Activated T-cell treated with anti-CD3 and anti-CD28 coated beads for 48 hours (primary cell): ENCODE results near the gene RAB4A.

Experiments used
- DNase-seq: peaks from one replicate; pipeline ENCODE4 v3.0.0-alpha.2; 2020; ENCODE audit warnings: low read depth

RAB4A gene

GRCh38 chr1:229244091-229244490, 26.8 kb upstream of the RAB4A start:
- no peak for DNase-seq

GRCh38 chr1:229247871-229248270, 23.0 kb upstream of the RAB4A start:
- DNase-seq: no peak

- no peak for DNase-seq
Measured at GRCh38 chr1:229248821-229249817, 21.8 kb upstream of the RAB4A start.

DNA sequence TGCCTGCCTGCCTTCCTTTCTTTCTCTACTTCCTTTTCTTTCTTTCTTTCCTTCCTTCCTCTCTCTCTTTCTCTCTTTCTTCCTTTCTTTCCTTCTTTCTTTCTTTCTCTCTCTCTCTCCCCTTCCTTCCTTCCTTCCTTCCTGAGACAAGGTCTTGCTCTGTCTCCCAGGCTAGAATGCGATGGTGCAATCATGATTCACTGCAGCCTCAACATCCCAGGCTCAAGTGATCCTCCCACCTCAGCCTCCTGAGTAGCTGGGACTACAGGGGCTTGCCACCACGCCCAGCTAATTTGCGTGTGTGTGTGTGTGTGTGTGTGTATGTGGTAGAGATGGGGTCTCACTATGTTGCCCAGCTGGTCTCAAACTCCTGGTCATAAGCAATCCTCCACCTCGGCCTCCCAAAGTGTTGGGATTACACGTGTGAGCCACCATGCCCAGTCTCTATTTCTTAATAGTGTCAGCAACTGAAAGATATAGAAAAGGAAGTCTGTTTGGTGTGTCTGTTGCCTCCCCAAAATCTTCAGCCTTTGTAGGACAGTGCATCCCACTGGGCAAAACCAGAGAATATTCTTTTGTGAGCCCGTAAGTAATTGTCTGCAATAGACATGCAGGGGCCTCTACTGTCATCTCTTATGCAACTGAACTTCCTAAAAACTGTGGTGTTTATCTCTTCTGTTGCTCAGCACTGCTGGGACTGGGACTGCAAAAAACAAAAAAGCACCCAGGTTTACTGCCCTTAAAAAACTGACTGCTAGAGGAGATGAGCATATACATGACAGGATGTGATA, 20.9 kb upstream of the RAB4A start:
- DNase-seq: no peak

DNA sequence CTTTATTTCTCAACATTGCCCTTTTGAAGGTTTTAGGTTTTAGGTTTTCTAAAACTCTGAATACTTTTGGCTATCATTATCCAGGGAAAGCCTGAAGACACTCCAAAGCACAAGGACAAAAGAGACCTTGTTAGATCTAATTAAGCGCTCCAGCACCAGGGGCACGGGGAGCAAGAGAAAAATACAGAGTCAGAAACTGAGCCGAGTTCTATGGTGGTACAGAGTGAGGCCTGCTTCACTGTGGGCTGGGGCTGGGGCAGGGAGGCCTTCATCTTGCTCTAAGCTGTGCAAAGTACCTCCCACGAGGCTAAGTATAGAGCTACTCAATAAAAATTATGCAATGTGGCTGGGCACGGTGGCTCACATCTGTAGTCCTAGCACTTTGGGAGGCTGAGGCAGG, 19.7 kb upstream of the RAB4A start:
- DNase-seq: no peak

DNA sequence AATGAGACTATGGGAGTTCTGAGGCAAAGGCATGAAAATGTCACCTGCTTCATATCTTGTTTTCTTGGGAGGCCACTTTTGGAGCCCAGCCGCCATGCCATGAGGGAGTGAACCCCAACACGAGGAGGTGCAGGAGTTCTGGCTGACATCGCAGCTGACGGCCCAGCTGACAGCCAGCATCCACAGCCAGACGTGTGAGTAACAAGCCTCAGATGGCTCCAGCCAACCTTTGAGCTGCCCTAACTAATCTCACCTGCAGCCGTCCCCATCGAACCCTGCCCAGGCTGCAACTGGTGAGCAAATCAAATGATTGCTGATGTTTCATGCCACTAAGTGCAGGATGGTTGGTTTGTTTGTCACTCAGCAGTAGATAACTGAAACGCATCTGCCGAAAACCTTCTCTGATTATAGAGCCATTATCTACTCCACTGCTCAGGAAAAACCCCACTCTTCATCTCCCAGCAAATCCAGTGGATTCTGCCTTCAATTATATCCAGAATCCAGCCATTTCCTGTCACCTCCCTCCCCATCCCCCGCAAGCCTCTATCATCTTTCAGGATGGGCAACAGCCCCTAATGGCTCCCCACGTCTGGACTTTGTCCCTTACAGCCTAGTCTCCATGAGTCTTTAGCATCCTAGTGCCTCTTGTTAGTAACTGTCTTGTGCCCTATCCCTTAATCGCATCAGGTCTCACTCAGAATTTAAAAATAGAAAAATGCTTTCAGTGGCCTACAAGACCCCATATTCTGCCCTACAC, 18.5 kb upstream of the RAB4A start:
- DNase-seq: no peak

GRCh38 chr1:229253151-229253974, 17.5 kb upstream of the RAB4A start:
- no peak for DNase-seq

DNA sequence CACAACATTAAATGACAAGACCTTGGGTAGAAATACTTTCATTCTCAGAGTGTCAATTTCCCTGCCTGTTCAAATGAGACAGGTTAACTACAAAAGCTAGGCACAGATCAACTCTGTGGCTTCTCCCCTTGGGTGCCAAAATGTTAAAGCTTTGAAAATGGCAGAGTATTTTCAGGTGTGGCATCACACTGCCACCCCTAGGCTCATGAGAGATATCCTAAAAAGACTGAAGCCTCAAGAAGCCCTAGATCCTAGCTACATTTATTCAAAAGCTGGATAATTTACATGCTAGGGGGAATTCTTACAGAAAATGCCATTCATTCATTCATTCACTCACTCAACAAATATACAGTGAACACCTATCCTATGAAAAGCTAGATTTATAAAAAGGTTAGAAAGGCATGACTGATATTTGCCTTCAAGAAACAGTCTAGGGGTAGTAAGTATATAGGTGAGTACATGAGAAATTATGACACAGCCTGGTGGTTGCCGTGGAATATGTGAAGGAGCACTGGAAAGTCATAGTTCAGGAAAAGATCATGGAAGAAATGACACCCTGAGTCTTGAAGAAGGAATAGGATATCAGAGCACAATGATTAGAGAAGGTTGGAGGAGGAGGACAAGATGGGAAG, 15.9 kb upstream of the RAB4A start:
- no peak for DNase-seq

DNA sequence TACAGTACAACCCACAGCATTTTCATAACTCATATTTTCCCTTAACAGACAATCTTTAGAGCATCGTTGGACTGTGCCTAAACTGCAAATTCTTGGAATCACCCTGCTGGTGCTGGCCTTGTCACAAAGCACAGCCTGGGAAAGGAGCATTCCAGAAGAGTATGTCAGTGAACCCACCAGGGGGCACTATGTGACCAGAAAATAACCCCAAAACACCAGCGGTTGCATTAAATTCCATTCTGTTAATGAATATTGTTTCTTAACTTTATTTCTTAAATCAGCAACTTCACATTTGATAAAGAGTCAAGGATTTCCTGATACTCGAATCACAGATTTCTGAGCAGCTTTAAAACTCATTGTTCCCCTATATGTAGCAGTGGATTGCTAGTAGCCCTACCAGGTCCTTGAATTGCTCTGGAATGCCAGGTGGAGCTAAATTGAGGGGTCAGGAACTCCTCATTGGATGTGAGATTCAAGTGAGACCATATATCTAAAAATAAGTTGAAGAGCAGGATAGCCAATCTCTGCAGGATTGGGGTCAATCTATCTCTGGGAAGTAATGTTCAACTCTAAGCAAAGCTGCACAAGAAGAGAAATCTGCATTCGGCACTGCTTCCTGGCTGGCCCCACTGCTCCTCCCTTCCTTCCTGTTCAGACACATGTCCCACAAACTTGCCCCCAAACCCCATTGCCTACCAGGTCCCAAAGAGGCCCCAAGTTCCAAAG, 12.7 kb upstream of the RAB4A start:
- peak; percentile 35 for DNase-seq

- DNase-seq: no peak
Measured at GRCh38 chr1:229258757-229259060, 12.2 kb upstream of the RAB4A start.

DNA sequence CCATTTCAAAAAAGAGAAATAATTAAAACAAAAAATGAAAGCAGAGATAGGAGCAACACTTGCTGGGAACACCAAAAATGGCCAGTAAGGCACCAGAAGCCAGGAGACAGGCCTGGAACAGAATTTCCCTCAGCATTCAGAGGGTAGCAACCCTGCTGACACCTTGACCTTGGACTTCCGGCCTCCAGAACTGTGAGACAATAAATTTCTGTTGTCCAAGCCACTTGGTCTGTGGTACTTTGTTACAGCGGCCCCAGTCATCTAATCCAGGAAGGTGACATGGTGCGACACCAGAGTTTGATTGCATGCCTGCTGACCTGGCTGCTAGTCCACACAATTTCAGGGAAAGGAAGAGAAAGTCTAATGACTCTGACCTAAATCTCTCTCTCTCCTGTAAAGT, 10.6 kb upstream of the RAB4A start:
- no peak for DNase-seq

GRCh38 chr1:229262239-229262638, 8.7 kb upstream of the RAB4A start:
- no peak for DNase-seq

DNA sequence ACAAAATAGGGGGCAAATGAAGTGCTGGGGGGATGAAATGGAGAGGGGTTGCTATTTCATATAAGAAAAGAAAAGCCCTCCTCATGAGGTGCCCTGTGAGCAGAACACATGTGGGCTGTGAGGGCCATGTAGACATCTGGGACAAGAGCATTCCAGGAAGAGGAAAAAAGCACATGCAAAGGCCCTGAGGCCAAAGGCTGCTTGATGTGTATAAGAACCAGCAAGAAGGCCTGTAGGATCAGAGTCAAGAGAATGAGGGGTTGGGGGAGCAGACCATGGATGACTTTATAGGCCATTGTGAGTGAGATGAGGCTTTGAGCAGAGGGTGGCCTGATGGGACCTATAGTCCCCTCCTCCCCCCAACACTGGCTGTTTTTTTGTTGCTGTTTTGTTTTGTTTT, 7.7 kb upstream of the RAB4A start:
- DNase-seq: no peak

GRCh38 chr1:229264068-229264467, 6.8 kb upstream of the RAB4A start:
- no peak for DNase-seq

GRCh38 chr1:229264487-229264886, 6.4 kb upstream of the RAB4A start:
- no peak for DNase-seq

GRCh38 chr1:229266274-229266673, 4.6 kb upstream of the RAB4A start:
- no peak for DNase-seq

- DNase-seq: no peak
Measured at GRCh38 chr1:229266832-229267500, 3.9 kb upstream of the RAB4A start.

DNA sequence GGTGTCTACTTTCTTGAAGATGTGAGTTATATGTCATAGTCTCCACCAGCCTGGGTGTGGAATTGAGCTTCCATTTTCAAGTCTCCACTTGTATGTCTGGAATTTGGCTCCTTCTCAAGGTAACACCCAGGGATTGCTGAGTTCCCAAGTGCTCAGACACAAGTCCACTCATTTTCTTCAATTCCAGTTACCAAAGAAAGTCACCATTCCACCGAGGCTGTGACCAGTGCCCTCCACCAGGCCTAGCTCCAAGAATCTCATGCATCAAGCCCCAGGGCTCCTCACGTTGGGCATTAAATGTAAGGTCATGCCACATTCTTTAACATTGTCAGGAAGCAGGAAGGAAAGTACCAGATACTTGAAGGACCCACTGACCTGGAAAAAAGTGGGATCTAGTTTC, 2.4 kb upstream of the RAB4A start:
- DNase-seq: no peak

DNA sequence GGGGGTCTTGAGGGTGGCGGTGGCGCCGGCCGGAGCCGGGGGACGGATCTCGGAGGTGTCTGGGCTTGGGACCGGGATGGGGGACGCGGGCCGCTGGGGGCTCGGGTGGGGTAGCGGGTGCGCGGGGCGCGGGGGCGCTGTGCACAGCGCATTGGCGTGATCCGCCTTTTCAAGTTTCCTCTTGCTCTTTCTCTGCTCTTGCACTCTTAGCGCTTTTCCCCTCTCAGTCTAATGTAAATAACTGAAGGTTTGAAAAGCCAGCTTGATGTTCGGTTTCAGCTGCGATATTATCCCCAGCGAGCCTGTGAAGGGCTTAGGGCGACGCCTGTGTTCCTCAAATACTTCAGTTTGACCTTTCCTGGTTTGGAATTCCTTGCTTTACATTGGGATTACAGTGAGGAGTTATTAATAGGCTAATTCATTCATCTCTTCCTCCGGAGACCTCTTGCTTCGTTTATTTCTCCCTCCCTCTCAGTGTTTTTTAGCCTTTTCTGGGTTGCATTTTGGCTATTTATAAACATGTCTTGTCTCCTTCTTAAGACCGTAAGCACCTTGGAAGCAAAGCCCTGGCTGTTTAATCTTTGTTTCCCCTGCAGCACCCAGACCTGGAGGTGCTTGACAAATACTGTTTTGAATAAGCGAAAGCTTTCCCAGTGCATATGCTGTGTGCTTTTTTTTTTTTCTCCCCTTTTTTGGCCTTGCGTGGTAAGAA, 693 bp downstream of the RAB4A start:
- DNase-seq: peak; percentile 27
